Tibial nerve (tissue), 4 donors: ENCODE measurements around the gene KIF1B. TPM values are rescaled to one million over a fixed set of nuclear protein-coding genes. Genes with fewer than 3 reads are reported as not detected.

ENCODE experiments used
- DNase-seq, 2 donors: peaks; one replicate each; pipeline ENCODE4 v3.0.0-alpha.2; 2019; ENCODE audit warnings: low spot score in 2 of 2
- H3K27ac ChIP-seq, 4 donors: fragments of 200-600 bp; sonication (generic) in 3 of 4; one replicate each; pipeline ENCODE4 v1.5.1; 2017 to 2019; ENCODE audit warnings: mild to moderate bottlenecking in 1 of 4
- H3K27me3 ChIP-seq, 2 donors: fragments of 200-600 bp; sonication (generic) in 1 of 2; one replicate each; pipeline versions ENCODE4 v1.5.1 to v1.6.0; 2017 to 2019
- H3K36me3 ChIP-seq, 3 donors: fragments of 200-600 bp; sonication (generic); one replicate each; pipeline ENCODE4 v1.5.1; 2018 to 2019
- H3K4me1 ChIP-seq, 4 donors: fragments of 200-600 bp; sonication (generic) in 3 of 4; one replicate each; pipeline ENCODE4 v1.5.1; 2017 to 2019
- H3K4me3 ChIP-seq, 4 donors: fragments of 200-600 bp; sonication (generic) in 3 of 4; one replicate each; pipeline ENCODE4 v1.5.1; 2017 to 2019; ENCODE audit warnings: mild to moderate bottlenecking in 1 of 4, moderate library complexity in 1 of 4
- H3K9me3 ChIP-seq, 4 donors: fragments of 200-600 bp; sonication (generic) in 3 of 4; one replicate each; pipeline ENCODE4 v1.5.1; 2017 to 2019
- CTCF ChIP-seq, 5 experiments: fragments of 200-600 bp in 3 of 5; fragments of 450-650 bp in 2 of 5; sonication (generic) in 3 of 5; IDR thresholded peaks; one replicate each; pipeline ENCODE4 v1.5.1; 2016 to 2019; ENCODE audit warnings: antibody characterized with exemption in 5 of 5, mild to moderate bottlenecking in 3 of 5, moderate library complexity in 2 of 5
- EP300 ChIP-seq, 2 donors: sonication (generic); formaldehyde crosslinking; IDR thresholded peaks; one replicate each; pipeline ENCODE4 v1.6.1; 2017; ENCODE audit warnings: antibody characterized with exemption in 2 of 2, mild to moderate bottlenecking in 1 of 2
- POLR2A ChIP-seq, 2 donors: fragments of 450-650 bp; IDR thresholded peaks; one replicate each; pipeline ENCODE4 v1.6.1; 2017; ENCODE audit warnings: antibody characterized with exemption in 2 of 2, mild to moderate bottlenecking in 2 of 2, moderate library complexity in 2 of 2
- WGBS, 2 donors: methylation state at CpG; one replicate each; pipeline ENCODE4 v1.1.5; 2018; 5-methylcytosine and 5-hydroxymethylcytosine counted together
- total RNA-seq, 4 donors: library from RNA; depleted of rRNA; stranded (reverse); fragments of >200 nt; gene quantifications; one replicate each; pipeline ENCODE4 v1.1.0, GENCODE V29; 2016

The KIF1B gene
- total RNA-seq, 4 donors from 2014 or later = 50.6 to 76.2 (median 66.0) TPM

GRCh38 chr1:10185759-10186158 lies 24.6 kb upstream of the KIF1B start:
- 93 to 94% methylated on average over 2 of the region's 2 CpGs for WGBS, 2 donors

GRCh38 chr1:10186331-10187025 lies 23.9 kb upstream of the KIF1B start:
- TF ChIP-seq CTCF (IDR thresholded peaks at IDR 0.05) (no peak), POLR2A (IDR thresholded peaks at IDR 0.05) (no peak), EP300 (IDR thresholded peaks at IDR 0.05) (no peak)
- Histone ChIP-seq H3K4me3 (no peak overlapping the region), H3K27ac (no peak overlapping the region), H3K9me3 (peaks cover 0 to 8% (median 0%) of the 10 kb centered on the region in 4 donors), H3K36me3 (no peaks in the 10 kb centered on the region), H3K4me1 (no peaks in the 10 kb centered on the region), H3K27me3 (no peaks in the 10 kb centered on the region)
- DNase-seq = no peak
- WGBS, 2 donors = 80 to 81% methylated on average over 12 of the region's 12 CpGs

More at GRCh38 chr1:10185759-10186158, 24.6 kb upstream of the KIF1B start:
- Histone ChIP-seq H3K4me1 (no peaks in the 10 kb centered on the region), H3K27me3 (no peaks in the 10 kb centered on the region), H3K9me3 (peaks cover 0 to 8% (median 0%) of the 10 kb centered on the region in 4 donors), H3K4me3 (no peak overlapping the region), H3K36me3 (peaks cover 0 to 5% (median 4%) of the 10 kb centered on the region in 3 donors), H3K27ac (no peak overlapping the region)
- TF ChIP-seq POLR2A (IDR thresholded peaks at IDR 0.05) (no peak), CTCF (IDR thresholded peaks at IDR 0.05) (no peak), EP300 (IDR thresholded peaks at IDR 0.05) (no peak)
- DNase-seq = no peak

GRCh38 chr1:10187026-10187334 lies 23.4 kb upstream of the KIF1B start:
- TF ChIP-seq CTCF (IDR thresholded peaks at IDR 0.05) = no peak
- TF ChIP-seq EP300 (IDR thresholded peaks at IDR 0.05) = no peak
- no peak for TF ChIP-seq POLR2A (IDR thresholded peaks at IDR 0.05)

GRCh38 chr1:10188133-10188650 lies 22.2 kb upstream of the KIF1B start:
- no peak for TF ChIP-seq POLR2A (IDR thresholded peaks at IDR 0.05)
- TF ChIP-seq EP300 (IDR thresholded peaks at IDR 0.05) = no peak
- no peak for TF ChIP-seq CTCF (IDR thresholded peaks at IDR 0.05)
- Histone ChIP-seq H3K27me3 (no peaks in the 10 kb centered on the region), H3K4me3 (no peak overlapping the region), H3K27ac (no peak overlapping the region), H3K36me3 (no peaks in the 10 kb centered on the region), H3K9me3 (peaks cover 0 to 8% (median 0%) of the 10 kb centered on the region in 4 donors), H3K4me1 (no peaks in the 10 kb centered on the region)
- DNase-seq = no peak
- 99 to 100% methylated on average over 2 of the region's 2 CpGs for WGBS, 2 donors

More at GRCh38 chr1:10187026-10187334, 23.4 kb upstream of the KIF1B start:
- no peaks in the 10 kb centered on the region for H3K27me3 ChIP-seq
- no peaks in the 10 kb centered on the region for H3K4me1 ChIP-seq
- H3K36me3 ChIP-seq = no peaks in the 10 kb centered on the region
- 95 to 96% methylated on average over 4 of the region's 4 CpGs for WGBS, 2 donors
- DNase-seq = no peak
- H3K4me3 ChIP-seq = no peak overlapping the region
- H3K9me3 ChIP-seq = peaks cover 0 to 8% (median 0%) of the 10 kb centered on the region in 4 donors
- no peak overlapping the region for H3K27ac ChIP-seq

GRCh38 chr1:10189659-10190058 lies 20.7 kb upstream of the KIF1B start:
- Histone ChIP-seq H3K27me3 (no peaks in the 10 kb centered on the region), H3K27ac (no peak overlapping the region), H3K9me3 (peaks cover 0 to 8% (median 0%) of the 10 kb centered on the region in 4 donors), H3K4me3 (no peak overlapping the region), H3K4me1 (no peaks in the 10 kb centered on the region), H3K36me3 (no peaks in the 10 kb centered on the region)
- TF ChIP-seq POLR2A (IDR thresholded peaks at IDR 0.05) (no peak), CTCF (IDR thresholded peaks at IDR 0.05) (no peak), EP300 (IDR thresholded peaks at IDR 0.05) (no peak)
- 59 to 72% methylated on average over 4 of the region's 4 CpGs for WGBS, 2 donors
- DNase-seq = no peak
